ENCODE results near the gene MAPK13. TPM values are rescaled to one million over a fixed set of nuclear protein-coding genes. Genes with fewer than 3 reads are reported as not detected.

MAPK13 gene
- total RNA-seq, 1 donor from 2014 or later = 1.0 TPM

- H3K9me3 Mint-ChIP-seq (ENCODE audit: low read depth) = no peaks in the 10 kb centered on the region
- TF ChIP-seq CTCF (IDR thresholded peaks at IDR 0.05) = no peak
- H3K4me3 Mint-ChIP-seq (ENCODE audit: unreplicated experiment) = no peak overlapping the region
- H3K27me3 Mint-ChIP-seq (ENCODE audit: low read depth) = no peaks in the 10 kb centered on the region
- H3K36me3 Mint-ChIP-seq (ENCODE audit: low read depth) = peaks cover 5% of the 10 kb centered on the region
- peaks cover 4% of the 10 kb centered on the region for H3K4me1 Mint-ChIP-seq (ENCODE audit: low read depth)
- no peak overlapping the region for H3K27ac Mint-ChIP-seq (ENCODE audit: unreplicated experiment)
- DNase-seq (ENCODE audit: low spot score) = no peak
Observed at GRCh38 chr6:36099869-36100483, 30.3 kb upstream of the MAPK13 start.

GRCh38 chr6:36101691-36102090 is 28.6 kb upstream of the MAPK13 start:
- DNase-seq (ENCODE audit: low spot score) = no peak
- Mint-ChIP-seq H3K9me3 (ENCODE audit: low read depth) (no peaks in the 10 kb centered on the region), H3K27me3 (ENCODE audit: low read depth) (no peaks in the 10 kb centered on the region), H3K4me3 (ENCODE audit: unreplicated experiment) (no peak overlapping the region), H3K36me3 (ENCODE audit: low read depth) (peaks cover 4% of the 10 kb centered on the region), H3K4me1 (ENCODE audit: low read depth) (no peaks in the 10 kb centered on the region), H3K27ac (ENCODE audit: unreplicated experiment) (no peak overlapping the region)
- no peak for TF ChIP-seq CTCF (IDR thresholded peaks at IDR 0.05)

- no peaks in the 10 kb centered on the region for H3K4me1 Mint-ChIP-seq (ENCODE audit: low read depth)
- H3K27me3 Mint-ChIP-seq (ENCODE audit: low read depth) = no peaks in the 10 kb centered on the region
- no peak for TF ChIP-seq CTCF (IDR thresholded peaks at IDR 0.05)
- no peaks in the 10 kb centered on the region for H3K9me3 Mint-ChIP-seq (ENCODE audit: low read depth)
- H3K27ac Mint-ChIP-seq (ENCODE audit: unreplicated experiment) = no peak overlapping the region
- H3K36me3 Mint-ChIP-seq (ENCODE audit: low read depth) = peaks cover 10% of the 10 kb centered on the region
- H3K4me3 Mint-ChIP-seq (ENCODE audit: unreplicated experiment) = no peak overlapping the region
- DNase-seq (ENCODE audit: low spot score) = no peak
Observed at GRCh38 chr6:36102853-36103252, 27.5 kb upstream of the MAPK13 start.

GRCh38 chr6:36104836-36105235 is 25.5 kb upstream of the MAPK13 start:
- no peak for DNase-seq (ENCODE audit: low spot score)
- TF ChIP-seq CTCF (IDR thresholded peaks at IDR 0.05) = no peak
- Mint-ChIP-seq H3K27ac (ENCODE audit: unreplicated experiment) (no peak overlapping the region), H3K4me3 (ENCODE audit: unreplicated experiment) (no peak overlapping the region), H3K36me3 (ENCODE audit: low read depth) (peaks cover 22% of the 10 kb centered on the region), H3K27me3 (ENCODE audit: low read depth) (no peaks in the 10 kb centered on the region), H3K4me1 (ENCODE audit: low read depth) (no peaks in the 10 kb centered on the region), H3K9me3 (ENCODE audit: low read depth) (no peaks in the 10 kb centered on the region)

- no peak overlapping the region for H3K4me3 Mint-ChIP-seq (ENCODE audit: unreplicated experiment)
- no peak overlapping the region for H3K27ac Mint-ChIP-seq (ENCODE audit: unreplicated experiment)
- no peak for DNase-seq (ENCODE audit: low spot score)
- TF ChIP-seq CTCF (IDR thresholded peaks at IDR 0.05) = no peak
- no peaks in the 10 kb centered on the region for H3K9me3 Mint-ChIP-seq (ENCODE audit: low read depth)
- H3K27me3 Mint-ChIP-seq (ENCODE audit: low read depth) = no peaks in the 10 kb centered on the region
- peaks cover 30% of the 10 kb centered on the region for H3K36me3 Mint-ChIP-seq (ENCODE audit: low read depth)
- H3K4me1 Mint-ChIP-seq (ENCODE audit: low read depth) = peaks cover 3% of the 10 kb centered on the region
Observed at GRCh38 chr6:36109092-36109491, 21.2 kb upstream of the MAPK13 start.

Measured in chondrocyte (in vitro differentiated cells).